HG03064 (cell line): ENCODE results near the gene CCDC169.

Source experiments
- ATAC-seq: cut with Tn5 transposase; IDR thresholded peaks from one replicate; pipeline ENCODE4 v1.9.1; 2021; ENCODE audit warnings: low read depth; ENCODE audit not compliant: unreplicated experiment

The CCDC169 gene

DNA sequence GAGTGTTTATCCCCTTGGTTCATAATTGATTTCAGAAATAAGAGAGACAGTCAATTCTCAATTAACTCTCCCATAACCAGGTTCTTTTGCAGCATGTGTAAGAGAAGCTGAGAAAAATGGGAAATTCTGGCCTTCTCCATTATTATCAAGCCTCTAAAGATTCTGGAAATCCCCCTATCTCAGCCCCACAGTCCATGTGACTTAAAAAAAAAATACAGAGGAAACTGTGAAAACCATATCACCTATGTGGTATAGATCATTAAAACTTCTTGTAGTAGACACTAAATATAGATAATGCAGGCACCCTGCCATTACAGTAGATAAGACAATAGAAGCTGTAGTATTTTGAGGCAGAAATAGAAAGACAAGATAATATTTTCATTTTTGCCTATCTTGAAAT, 48.9 kb downstream of the CCDC169 start:
- ATAC-seq: no peak

DNA sequence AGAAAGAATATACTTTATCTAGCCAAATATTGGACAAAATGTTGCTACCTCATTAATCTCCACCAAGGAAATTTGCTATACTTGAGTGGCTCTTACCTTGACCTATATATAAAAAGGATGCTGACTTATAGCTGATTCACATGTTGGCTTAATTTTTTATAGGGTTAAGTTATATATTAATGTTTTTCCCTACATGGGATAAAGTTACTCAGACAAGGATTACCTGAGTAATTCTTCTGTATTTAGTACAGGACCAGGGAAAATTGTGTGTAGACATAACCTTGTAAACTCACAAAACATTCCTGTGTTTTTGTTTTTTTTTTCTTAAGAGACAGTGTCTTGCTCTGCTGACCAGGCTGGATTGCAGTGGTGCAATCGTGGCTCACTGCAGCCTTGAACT, 52.6 kb downstream of the CCDC169 start:
- no peak for ATAC-seq

GRCh38 chr13:36244073-36244472, 53.5 kb downstream of the CCDC169 start:
- no peak for ATAC-seq

DNA sequence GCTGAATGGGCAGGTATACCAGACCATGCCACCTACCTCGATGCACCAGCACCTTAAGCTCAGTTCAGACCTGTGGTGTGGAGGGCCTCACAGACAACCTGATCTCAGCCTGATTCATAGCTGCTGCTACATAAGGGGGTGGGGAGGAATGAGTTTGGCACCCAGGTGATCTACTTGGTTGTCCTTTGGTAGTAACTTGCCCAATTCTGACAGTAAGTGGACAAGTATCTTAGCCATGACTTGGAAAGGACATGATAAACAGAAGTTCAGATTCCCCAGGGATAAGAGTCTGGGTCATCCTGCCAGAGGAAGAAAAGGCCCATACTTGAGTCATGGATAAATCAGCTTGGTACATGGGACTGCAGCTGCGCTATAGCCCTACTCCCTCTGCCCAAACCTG, 54.9 kb downstream of the CCDC169 start:
- no peak for ATAC-seq

GRCh38 chr13:36231236-36231635, 66.4 kb downstream of the CCDC169 start:
- ATAC-seq: no peak

DNA sequence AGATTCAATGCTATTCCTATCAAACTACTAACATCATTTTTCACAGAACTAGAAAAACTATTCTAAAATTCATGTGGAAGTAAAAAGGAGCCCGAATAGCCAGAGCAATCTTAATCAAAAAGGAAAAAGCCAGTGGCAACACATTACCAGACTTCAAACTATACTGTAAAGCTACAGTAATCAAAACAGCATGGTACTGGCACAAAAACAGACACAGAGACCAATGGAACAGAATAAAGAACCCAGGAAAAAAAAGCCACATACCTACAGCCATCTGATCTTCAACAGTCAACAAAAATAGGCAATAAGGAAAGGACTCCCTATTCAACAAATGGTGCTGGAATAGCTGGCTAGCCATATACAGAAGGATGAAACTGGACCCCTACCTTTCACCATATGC, 72.9 kb downstream of the CCDC169 start:
- ATAC-seq: no peak

DNA sequence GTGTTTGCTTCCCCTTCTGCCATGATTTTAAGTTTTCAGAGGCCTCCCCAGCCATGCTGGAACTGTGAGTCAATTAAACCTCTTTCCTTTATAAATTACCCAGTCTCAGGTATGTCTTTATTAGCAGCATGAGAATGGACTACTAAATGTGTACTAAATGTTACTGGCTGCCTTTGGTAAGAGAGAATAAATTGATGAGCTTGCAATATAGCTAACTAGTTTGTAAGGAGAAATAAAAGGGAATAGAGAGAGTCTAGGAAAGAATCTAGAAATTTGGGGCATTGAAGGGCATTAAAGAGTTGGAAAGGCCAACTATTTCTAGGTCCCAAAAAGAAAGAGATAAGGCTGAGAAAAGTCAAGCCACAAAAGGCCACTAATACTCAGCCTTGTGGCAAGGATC, 77.7 kb downstream of the CCDC169 start:
- ATAC-seq: no peak

GRCh38 chr13:36217456-36217855, 80.2 kb downstream of the CCDC169 start:
- no peak for ATAC-seq

GRCh38 chr13:36214163-36214921, 83.3 kb downstream of the CCDC169 start, which contains the start of gene SOHLH2:
TSS of gene SOHLH2 (minus strand) at chr13:36214556. CDS start at chr13:36214526, 30 bp downstream.
- ATAC-seq: no peak

DNA sequence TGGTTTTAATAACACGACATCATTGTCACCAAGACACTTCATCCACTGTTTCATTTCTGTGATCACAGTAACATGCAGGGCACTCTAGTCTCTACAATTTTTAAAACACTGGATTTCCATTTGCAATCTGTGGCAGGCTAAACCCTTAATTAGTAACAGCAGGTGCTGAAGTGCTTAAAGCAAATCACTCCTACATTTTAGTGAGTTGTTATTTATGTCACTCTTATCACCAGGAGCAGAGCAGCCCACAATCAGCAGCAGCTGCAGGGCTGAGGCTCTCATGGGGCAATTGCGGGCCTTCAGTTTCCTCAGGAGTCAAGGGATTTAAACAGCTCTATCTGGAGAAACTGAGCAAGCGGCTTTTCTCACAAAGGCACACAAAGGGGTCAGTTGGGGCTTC, 84.8 kb downstream of the CCDC169 start:
- ATAC-seq: no peak

DNA sequence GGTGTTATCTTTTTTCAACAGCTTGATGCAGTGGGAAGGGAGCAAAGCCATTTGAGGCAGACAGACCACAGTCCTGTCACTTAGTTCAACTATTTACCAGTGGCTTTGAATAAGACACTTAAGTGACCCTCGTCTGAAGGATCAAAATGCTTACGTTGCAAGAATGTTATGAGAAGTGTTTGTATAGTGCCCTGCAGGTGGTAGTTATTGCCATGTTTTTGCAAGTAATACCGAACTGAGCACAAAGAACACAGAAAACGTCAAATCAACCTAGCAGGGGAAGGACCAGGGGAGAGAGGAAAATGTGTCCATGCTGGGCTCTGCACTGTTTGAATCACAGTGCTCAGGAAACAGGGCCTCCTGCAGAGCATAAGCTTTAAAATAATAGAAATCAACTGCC, 86.0 kb downstream of the CCDC169 start:
- no peak for ATAC-seq

GRCh38 chr13:36210738-36211137, 86.9 kb downstream of the CCDC169 start:
- ATAC-seq: no peak

DNA sequence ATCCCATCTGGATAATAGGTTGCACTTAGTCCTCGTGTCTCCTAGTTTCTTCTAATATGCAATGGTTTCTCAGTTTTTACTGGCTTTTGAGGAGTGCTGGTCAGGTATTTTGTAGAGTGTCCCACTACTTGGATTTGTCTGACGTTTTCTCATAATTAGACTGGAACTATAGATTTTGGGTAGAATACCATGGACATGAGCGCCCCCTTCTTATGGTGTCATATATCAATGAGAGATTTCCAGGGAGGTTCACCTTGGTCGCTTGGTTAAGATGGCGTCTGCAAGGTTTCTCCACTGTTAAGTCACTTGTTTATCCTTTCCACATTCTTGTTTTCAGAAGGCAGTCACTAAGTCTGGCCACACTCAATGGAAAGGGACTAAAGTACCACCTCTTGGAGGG, 89.9 kb downstream of the CCDC169 start:
- ATAC-seq: no peak

- no peak for ATAC-seq
Observed at GRCh38 chr13:36193151-36193855, 104.3 kb downstream of the CCDC169 start.

DNA sequence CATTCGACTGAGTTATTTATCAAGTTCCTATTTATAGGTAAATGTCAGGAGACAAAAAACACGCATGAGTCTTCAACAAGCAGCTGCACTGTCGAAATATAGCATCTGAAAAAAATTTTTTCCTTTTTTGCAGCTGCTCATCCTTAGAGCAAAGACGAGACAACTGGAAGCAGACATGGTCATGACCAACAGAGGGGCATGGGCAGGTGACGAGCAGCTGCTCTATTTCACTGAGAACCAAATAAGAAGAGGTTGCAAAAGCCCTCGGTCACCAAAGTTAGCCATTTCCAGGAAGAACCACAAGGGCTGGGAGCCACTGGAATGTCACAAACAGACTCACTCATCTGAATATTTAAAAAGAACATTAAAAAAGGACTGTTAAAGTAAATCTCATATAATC, 105.4 kb downstream of the CCDC169 start:
- ATAC-seq: no peak

- ATAC-seq: no peak
Observed at GRCh38 chr13:36190771-36191170, 106.8 kb downstream of the CCDC169 start.

DNA sequence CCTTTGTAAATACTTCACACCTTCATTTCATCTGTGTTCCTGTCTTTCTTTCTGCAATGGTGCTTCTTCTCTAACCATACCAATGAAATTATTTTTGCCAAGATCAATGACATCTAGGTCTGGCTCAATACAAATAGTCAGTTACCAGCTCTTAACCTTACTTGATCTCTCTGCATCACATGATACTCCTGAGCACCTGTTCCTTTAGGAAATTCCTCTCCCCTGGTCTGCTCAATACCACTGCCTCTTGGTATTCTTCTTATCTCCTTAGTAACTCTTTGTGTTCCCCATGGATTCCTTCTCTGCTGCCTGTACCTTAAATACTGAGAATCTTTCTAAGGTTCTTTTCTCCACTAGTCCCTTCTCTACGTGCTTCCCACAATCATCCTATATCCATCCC, 109.2 kb downstream of the CCDC169 start:
- ATAC-seq: no peak

DNA sequence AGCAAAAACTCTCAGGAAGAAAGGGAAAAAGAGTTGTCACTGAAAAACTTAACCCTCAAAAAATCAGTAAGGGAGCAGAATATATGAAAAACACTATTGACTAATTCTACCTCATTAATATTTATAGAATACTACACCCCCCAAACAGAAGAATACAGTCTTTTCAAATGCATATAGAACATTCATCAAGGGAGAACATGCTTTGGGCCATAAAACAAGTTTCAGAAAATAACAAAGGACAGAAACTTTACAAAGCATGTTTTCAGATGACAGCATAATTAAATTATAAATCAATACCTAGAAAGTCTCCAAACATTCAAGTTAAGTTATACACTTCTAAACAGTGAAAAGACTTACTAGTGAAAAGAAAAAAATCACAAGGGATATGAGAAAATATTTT, 113.7 kb downstream of the CCDC169 start:
- ATAC-seq: no peak
